ENCODE results near the gene MIA. TPM values are rescaled to one million over a fixed set of nuclear protein-coding genes. Genes with fewer than 3 reads are reported as not detected.
"Not testable (repeated sequence)": the region's sequence is repeated elsewhere in the genome, so short reads cannot be mapped to it uniquely, and the experiment has no call there.

The MIA gene
- total RNA-seq, 1 experiment from 2014 or later: not detected

DNA sequence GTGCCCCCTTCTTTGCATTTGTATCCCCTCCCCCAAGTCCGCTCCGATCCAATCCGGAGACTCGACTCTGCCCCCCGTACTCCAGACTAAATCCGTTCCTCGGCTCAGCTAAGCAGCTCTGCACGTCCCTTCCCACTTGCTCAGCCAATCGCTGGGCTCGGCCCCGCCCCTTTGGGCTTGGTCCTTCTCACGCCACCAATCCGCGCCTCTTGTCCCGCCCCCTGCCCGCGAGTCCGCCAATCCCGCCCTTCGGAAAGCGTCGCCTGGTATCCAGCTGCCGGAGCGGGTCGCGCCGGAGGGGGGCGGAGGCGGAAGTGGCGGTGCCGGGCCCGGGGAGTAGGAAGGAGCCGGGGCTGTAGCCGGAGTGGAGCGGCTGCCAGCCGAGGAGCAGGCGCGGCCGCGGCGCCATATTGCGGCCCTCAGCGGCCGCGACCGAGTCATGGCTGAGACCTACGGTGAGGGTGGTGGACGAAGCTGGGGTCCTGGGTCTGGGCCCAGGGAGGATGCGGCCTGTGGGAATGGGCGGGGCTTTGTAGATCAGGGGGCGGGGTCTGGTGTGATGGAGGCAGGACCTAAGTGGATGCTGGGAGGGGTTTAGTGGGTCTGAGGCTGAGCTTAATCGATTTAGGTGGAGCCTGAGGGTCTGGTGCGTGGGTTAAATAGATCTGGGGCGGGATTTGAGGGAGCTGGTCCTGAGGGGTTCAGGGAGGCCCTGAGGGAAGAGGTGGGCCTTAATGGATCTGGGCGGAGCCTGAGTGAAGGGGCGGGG is 2.8 kb downstream of the MIA start, which contains the start of gene RAB4B:
Gene RAB4B, plus strand, starts transcription at position 311 of the 769 bp plus-strand sequence. Its CDS starts 129 bp downstream, at position 440.
- DNase-seq (ENCODE audit: extremely low read depth, low read depth): peak; percentile 98

DNA sequence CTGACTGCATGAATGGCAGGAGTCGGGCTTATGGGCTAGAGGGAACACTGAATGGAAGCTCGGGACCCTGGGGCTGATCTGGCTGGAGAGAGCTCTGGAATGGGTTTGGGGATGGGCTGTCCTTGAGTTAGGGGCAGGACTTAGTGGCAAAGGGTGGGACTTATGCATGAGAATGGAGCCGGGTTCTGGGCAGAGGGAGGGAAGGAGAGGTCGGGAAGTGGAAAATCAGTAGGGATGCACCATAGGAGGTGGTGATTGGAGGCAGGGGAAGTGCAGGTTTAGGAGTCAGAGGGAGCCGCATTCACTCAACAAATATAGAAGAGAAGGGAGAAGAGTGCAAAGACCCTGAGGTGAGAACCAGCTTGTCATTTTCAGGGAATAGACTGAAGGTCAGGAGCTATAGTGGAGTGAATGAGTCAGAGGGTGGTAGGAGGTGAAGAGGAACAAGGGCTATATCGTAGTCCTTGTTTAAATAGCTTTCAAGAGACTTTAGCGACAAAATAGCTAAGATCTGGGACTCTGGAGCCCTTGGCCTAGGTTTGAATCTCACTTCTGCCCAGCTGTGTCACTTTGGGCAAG is 3.5 kb downstream of the MIA start:
- DNase-seq (ENCODE audit: extremely low read depth, low read depth): no peak

- no peak for DNase-seq (ENCODE audit: extremely low read depth, low read depth)
Observed at GRCh38 chr19:40780582-40780981, 5.3 kb downstream of the MIA start.

- DNase-seq (ENCODE audit: extremely low read depth, low read depth): no peak
Observed at GRCh38 chr19:40781140-40781539, 5.8 kb downstream of the MIA start.

GRCh38 chr19:40783711-40784110 is 8.4 kb downstream of the MIA start:
- no peak for DNase-seq (ENCODE audit: extremely low read depth, low read depth)

- not testable (repeated sequence) for DNase-seq (ENCODE audit: extremely low read depth, low read depth)
Observed at GRCh38 chr19:40784146-40784545, 8.8 kb downstream of the MIA start.

GRCh38 chr19:40785526-40785925 is 10.2 kb downstream of the MIA start:
- no peak for DNase-seq (ENCODE audit: extremely low read depth, low read depth)

GRCh38 chr19:40786060-40787037 is 11.0 kb downstream of the MIA start:
- DNase-seq (ENCODE audit: extremely low read depth, low read depth): no peak

GRCh38 chr19:40791349-40791748 is 16.0 kb downstream of the MIA start:
- no peak for DNase-seq (ENCODE audit: extremely low read depth, low read depth)

- no peak for DNase-seq (ENCODE audit: extremely low read depth, low read depth)
Observed at GRCh38 chr19:40791996-40792395, 16.7 kb downstream of the MIA start.

GRCh38 chr19:40797166-40797962 is 22.0 kb downstream of the MIA start:
- no peak for DNase-seq (ENCODE audit: extremely low read depth, low read depth)

DNA sequence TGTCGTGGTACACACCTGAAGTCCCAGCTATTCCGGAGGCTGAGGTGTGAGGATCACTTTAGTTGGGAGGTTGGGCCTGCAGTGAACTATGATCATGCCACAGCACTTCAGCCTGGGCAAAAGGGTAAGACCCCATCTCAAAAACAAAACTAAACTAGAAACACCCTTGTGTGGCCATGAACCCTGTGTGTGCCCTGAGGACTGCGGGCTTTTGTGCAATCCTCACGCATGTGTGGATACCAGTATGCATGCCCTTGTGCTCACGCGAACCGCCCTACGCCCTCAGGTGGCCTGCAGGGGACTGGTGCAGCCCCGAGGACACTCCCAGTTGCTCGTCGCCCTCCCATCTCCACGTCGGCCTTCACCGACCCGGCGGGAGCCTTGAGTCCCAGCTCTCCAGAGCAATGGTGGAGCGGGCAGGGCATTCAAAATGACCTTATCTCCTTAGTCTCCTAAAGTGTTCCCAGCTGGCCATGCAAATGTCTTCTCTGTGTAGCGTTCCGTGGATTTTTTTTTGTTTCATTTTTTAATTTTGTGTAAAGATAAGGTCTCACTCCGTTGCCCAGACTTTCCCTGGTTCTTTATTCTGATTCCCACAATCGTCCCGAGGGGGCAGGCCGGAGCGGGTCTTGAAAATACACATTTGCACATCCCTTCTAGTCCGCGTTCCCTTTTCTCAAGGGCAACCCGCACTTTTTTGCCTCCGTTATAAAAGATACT is 22.8 kb downstream of the MIA start:
- DNase-seq (ENCODE audit: extremely low read depth, low read depth): peak; percentile 11

GRCh38 chr19:40798683-40799557 is 23.6 kb downstream of the MIA start, which contains the start of gene EGLN2:
TSS of gene EGLN2 (plus strand) at chr19:40799191. CDS start at chr19:40800573, 1,382 bp downstream.
- DNase-seq (ENCODE audit: extremely low read depth, low read depth): peak; percentile 98

DNA sequence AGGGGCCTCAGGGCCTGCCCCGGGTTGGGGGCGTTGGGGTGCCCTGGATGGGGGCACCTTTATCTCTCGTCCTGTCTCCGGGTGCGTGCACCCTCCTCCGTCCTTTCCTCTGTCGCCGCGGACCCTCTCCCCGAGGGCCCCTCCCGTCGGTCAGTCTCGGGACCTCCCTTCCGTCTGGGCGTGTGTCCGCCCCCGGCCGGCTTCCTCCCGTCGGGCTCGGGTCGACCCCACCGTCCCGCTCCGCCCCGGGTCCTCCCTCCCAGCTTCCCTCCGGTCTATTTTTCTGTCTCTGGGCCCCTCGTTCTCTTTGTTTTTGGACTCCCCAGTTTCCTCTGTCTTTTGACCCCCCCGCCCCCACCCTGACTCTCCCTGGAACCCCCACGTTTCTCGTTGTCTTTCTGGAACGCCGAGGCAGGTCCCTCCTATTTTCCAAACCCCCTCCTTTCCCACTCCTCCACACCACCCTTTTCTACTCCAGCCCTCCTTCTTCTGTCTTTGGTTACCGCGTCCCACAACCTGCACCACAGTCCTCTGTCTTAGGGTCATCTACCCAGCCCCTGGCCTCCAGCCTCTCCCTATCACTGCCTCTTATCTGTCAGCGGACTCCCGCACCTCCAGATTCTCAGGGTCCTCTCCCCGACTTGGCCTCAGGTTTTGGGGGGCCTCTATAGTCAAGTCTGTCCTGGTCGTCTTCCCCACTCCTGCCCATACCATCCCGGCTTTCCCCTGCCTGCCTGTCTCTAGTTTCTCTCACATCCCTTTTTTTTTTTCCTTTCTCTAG is 24.4 kb downstream of the MIA start:
- no peak for DNase-seq (ENCODE audit: extremely low read depth, low read depth)

- no peak for DNase-seq (ENCODE audit: extremely low read depth, low read depth)
Observed at GRCh38 chr19:40800339-40800996, 25.1 kb downstream of the MIA start.

DNA sequence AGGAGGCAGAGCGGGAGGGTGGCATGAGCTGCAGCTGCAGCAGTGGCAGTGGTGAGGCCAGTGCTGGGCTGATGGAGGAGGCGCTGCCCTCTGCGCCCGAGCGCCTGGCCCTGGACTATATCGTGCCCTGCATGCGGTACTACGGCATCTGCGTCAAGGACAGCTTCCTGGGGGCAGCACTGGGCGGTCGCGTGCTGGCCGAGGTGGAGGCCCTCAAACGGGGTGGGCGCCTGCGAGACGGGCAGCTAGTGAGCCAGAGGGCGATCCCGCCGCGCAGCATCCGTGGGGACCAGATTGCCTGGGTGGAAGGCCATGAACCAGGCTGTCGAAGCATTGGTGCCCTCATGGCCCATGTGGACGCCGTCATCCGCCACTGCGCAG is 25.7 kb downstream of the MIA start:
- DNase-seq (ENCODE audit: extremely low read depth, low read depth): no peak
